ENCODE measurements around the gene POU2AF2.

- TF ChIP-seq EP300 (conservative IDR thresholded peaks at IDR 0.05; ENCODE audit: poor library complexity, severe bottlenecking) (no peak), TAF1 (IDR thresholded peaks at IDR 0.05; ENCODE audit: low read depth) (no peak), REST (IDR thresholded peaks at IDR 0.05; ENCODE audit: borderline replicate concordance) (no peak), RAD21 (conservative IDR thresholded peaks at IDR 0.05) (no peak), CTCF (IDR thresholded peaks at IDR 0.05; ENCODE audit: poor library complexity, severe bottlenecking) (no peak), EZH2 (IDR thresholded peaks at IDR 0.05; ENCODE audit: borderline replicate concordance, insufficient read depth, low read length, poor library complexity, severe bottlenecking) (no peak), SMC3 (conservative IDR thresholded peaks at IDR 0.05; ENCODE audit: poor library complexity) (no peak), POLR2AphosphoS5 (IDR thresholded peaks at IDR 0.05) (no peak), MXI1 (conservative IDR thresholded peaks at IDR 0.05; ENCODE audit: poor library complexity, severe bottlenecking) (no peak)
These were observed 62.6 kb downstream of the POU2AF2 start for GRCh38 chr11:111308140-111308539.
